Gastroesophageal sphincter (tissue), 3 donors: Measurements from ENCODE around the gene CCSER1.
"Not testable (repeated sequence)": the region's sequence is repeated elsewhere in the genome, so short reads cannot be mapped to it uniquely, and the experiment has no call there.

Experiments
- CTCF ChIP-seq, 4 experiments: fragments of 200-600 bp in 2 of 4; fragments of 450-650 bp in 2 of 4; sonication (generic) in 1 of 4; IDR thresholded peaks; one replicate each; pipeline ENCODE4 v1.5.1; 2017 to 2019; ENCODE audit warnings: antibody characterized with exemption in 4 of 4, mild to moderate bottlenecking in 2 of 4, moderate library complexity in 2 of 4
- POLR2A ChIP-seq, 2 donors: fragments of 450-650 bp; IDR thresholded peaks; one replicate each; pipeline ENCODE4 v1.6.1; 2017; ENCODE audit warnings: antibody characterized with exemption in 2 of 2, mild to moderate bottlenecking in 2 of 2, moderate library complexity in 1 of 2
- POLR2AphosphoS5 ChIP-seq: sonication (generic); formaldehyde crosslinking; IDR thresholded peaks from one replicate; pipeline ENCODE4 v1.6.1; 2017; ENCODE audit warnings: antibody characterized with exemption

- not testable (repeated sequence) for TF ChIP-seq POLR2AphosphoS5; CTCF (IDR thresholded peaks at IDR 0.05); POLR2A (IDR thresholded peaks at IDR 0.05)
Observed at GRCh38 chr4:90407897-90408296, 280.7 kb downstream of the CCSER1 start.
